ENCODE measurements around the gene CCR7. TPM values are rescaled to one million over a fixed set of nuclear protein-coding genes. Genes with fewer than 3 reads are reported as not detected.

The CCR7 gene
- total and polyA plus RNA-seq, 2 donors (not counting 1 experiment from before 2014, with no cell fraction given) = 116 to 481 TPM

DNA sequence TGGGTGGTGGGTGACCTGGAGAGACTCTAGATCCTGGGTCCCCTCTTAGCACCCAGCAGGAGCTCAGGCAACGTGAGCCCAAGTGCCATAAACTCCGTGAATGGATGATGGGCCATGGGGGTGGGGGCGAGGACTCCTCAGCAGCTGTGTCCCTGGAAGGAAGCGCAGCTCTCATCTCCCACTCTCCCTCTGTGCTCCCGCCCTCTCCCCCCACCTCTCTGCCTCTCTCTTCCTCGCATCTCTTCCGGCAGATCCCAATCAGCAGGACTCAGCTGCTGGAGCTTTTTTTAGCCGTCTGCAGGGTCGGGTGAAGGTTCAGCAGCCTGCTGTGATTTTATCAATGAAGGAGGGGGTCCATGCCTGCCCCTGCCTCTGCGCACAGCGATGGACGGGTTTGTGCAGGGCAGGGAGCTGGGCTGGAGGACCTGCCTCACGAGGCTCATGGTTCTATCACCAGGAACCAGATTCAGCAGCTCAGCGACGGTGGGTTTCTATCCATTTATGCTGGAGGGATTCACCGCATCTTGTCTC, 8.3 kb downstream of the CCR7 start:
- POLR2A ChIA-PET = interaction anchor here (0.5 to 1.5 kb wide), 6 partner anchors 9 to 1109 kb away, joined by 4 to 8 read pairs (median 4); no protein-coding TSS in a partner anchor
- 25% methylated on average over 12 of the region's 16 CpGs for whole genome bisulfite sequencing (ENCODE audit: insufficient coverage)
- H3K36me3 ChIP-seq (replicated peaks in 1 of 2; ENCODE audit: control extremely low read depth in 1 of 2, control insufficient read depth in 1 of 2, extremely low read depth in 1 of 2, insufficient read depth in 2 of 2, low read length in 1 of 2) = peaks cover 0 to 68% of the 10 kb centered on the region in 2 experiments

DNA sequence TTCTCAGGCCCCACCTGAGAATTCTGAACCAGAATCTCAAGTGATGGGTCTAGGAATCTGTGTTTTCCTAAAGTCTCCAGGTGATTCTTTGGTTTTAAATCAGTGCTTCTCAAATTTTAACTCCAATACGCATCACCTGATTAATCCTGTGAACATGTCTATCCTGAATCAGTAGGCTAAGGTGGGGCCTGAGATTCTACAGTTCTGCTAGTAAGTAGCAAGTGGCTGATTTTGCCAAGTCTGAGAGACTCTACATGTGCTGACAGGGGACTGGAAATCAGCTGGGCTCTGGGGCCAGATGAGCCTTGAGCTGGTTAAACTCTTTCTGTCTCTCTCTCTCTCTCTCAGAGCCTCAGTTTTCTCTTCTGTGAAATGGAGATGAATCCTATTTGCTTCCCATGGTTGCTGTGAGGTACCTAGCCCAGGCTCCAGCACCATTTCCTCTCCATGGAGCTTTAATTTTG, 9.0 kb downstream of the CCR7 start:
- peaks cover 63% of the 10 kb centered on the region for H3K79me2 ChIP-seq (ENCODE audit: control insufficient read depth, insufficient read depth, low read length)

More for the DNA sequence above, 8.3 kb downstream of the CCR7 start:
- H3K9me3 Mint-ChIP-seq (ENCODE audit: insufficient read depth) = no peaks in the 10 kb centered on the region
- H3K4me3 Mint-ChIP-seq = peak overlapping the region; percentile 59
- Histone ChIP-seq H3K27me3 (replicated peaks in 1 of 4; ENCODE audit: control extremely low read depth in 1 of 4, control insufficient read depth in 3 of 4, insufficient read depth in 4 of 4, low read length in 3 of 4) (no peaks in the 10 kb centered on the region), H3K9ac (ENCODE audit: low read length) (no peak overlapping the region), H3K4me3 (ENCODE audit: control extremely low read depth in 1 of 5, extremely low read depth in 1 of 5, insufficient read depth in 1 of 5, low read depth in 2 of 5, low read length in 4 of 5) (no peak overlapping the region), H3K79me2 (ENCODE audit: control insufficient read depth, insufficient read depth, low read length) (peaks cover 68% of the 10 kb centered on the region), H2AFZ (ENCODE audit: insufficient read depth, low read depth, low read length, poor library complexity, severe bottlenecking) (no peak overlapping the region), H3K4me2 (replicated peaks; ENCODE audit: low read depth, low read length, poor library complexity, severe bottlenecking) (peak overlapping the region; percentile 46), H4K20me1 (ENCODE audit: control insufficient read depth, insufficient read depth, low read length, poor library complexity, severe bottlenecking) (peaks cover 31% of the 10 kb centered on the region), H3K4me1 (ENCODE audit: control insufficient read depth in 2 of 2, insufficient read depth in 2 of 2, low read length in 2 of 2) (peaks cover 98 to 100% of the 10 kb centered on the region in 2 donors), H3K9me3 (ENCODE audit: control extremely low read depth in 1 of 3, control insufficient read depth in 2 of 3, insufficient read depth in 1 of 3, low read length in 2 of 3) (no peaks in the 10 kb centered on the region), H3K27ac (ENCODE audit: low read length in 2 of 2) (peak overlapping the region; percentile 6 to 98)
- CTCF ChIA-PET = interaction anchor here (0.7 to 25.2 kb wide), 10 partner anchors 6 to 202 kb away, joined by 3 to 634 read pairs (median 4); no protein-coding TSS in a partner anchor
- DNase-seq (no peak), ATAC-seq (ENCODE audit: low read depth) (no peak)
- H3K4me1 Mint-ChIP-seq = peaks cover 97% of the 10 kb centered on the region
- intact Hi-C loops (cut with micrococcal nuclease) = no loop called here
- TF ChIP-seq, protein P1, sequence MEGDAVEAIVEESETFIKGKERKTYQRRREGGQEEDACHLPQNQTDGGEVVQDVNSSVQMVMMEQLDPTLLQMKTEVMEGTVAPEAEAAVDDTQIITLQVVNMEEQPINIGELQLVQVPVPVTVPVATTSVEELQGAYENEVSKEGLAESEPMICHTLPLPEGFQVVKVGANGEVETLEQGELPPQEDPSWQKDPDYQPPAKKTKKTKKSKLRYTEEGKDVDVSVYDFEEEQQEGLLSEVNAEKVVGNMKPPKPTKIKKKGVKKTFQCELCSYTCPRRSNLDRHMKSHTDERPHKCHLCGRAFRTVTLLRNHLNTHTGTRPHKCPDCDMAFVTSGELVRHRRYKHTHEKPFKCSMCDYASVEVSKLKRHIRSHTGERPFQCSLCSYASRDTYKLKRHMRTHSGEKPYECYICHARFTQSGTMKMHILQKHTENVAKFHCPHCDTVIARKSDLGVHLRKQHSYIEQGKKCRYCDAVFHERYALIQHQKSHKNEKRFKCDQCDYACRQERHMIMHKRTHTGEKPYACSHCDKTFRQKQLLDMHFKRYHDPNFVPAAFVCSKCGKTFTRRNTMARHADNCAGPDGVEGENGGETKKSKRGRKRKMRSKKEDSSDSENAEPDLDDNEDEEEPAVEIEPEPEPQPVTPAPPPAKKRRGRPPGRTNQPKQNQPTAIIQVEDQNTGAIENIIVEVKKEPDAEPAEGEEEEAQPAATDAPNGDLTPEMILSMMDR (IDR thresholded peaks at IDR 0.05) = no peak
- no peak for TF ChIP-seq EZH2 (IDR thresholded peaks at IDR 0.05; ENCODE audit: borderline replicate concordance, insufficient read depth, low read depth, low read length, poor library complexity, severe bottlenecking)
- peak overlapping the region; percentile 92 for H3K27ac Mint-ChIP-seq
- no peaks in the 10 kb centered on the region for H3K27me3 Mint-ChIP-seq

More for the DNA sequence above, 9.0 kb downstream of the CCR7 start:
- DNase-seq = peak; percentile 36
- no peak overlapping the region for H3K4me3 ChIP-seq (ENCODE audit: control extremely low read depth in 1 of 5, extremely low read depth in 1 of 5, insufficient read depth in 1 of 5, low read depth in 2 of 5, low read length in 4 of 5)
- no peak overlapping the region for H2AFZ ChIP-seq (ENCODE audit: insufficient read depth, low read depth, low read length, poor library complexity, severe bottlenecking)
- H3K4me1 ChIP-seq (ENCODE audit: control insufficient read depth in 2 of 2, insufficient read depth in 2 of 2, low read length in 2 of 2) = peaks cover 98 to 100% of the 10 kb centered on the region in 2 donors
- no peaks in the 10 kb centered on the region for H3K9me3 ChIP-seq (ENCODE audit: control extremely low read depth in 1 of 3, control insufficient read depth in 2 of 3, insufficient read depth in 1 of 3, low read length in 2 of 3)
- TF ChIP-seq, protein P1 (IDR thresholded peaks at IDR 0.05) = no peak
- no peak for TF ChIP-seq EZH2 (IDR thresholded peaks at IDR 0.05; ENCODE audit: borderline replicate concordance, insufficient read depth, low read depth, low read length, poor library complexity, severe bottlenecking)
- Mint-ChIP-seq H3K9me3 (ENCODE audit: insufficient read depth) (no peaks in the 10 kb centered on the region), H3K27ac (peak overlapping the region; percentile 92), H3K4me3 (peak overlapping the region; percentile 59), H3K4me1 (peaks cover 97% of the 10 kb centered on the region), H3K27me3 (no peaks in the 10 kb centered on the region)
- H3K4me2 ChIP-seq (replicated peaks; ENCODE audit: low read depth, low read length, poor library complexity, severe bottlenecking) = peak overlapping the region; percentile 46
- no peak for ATAC-seq (ENCODE audit: low read depth)
- no peak overlapping the region for H3K9ac ChIP-seq (ENCODE audit: low read length)
- H3K36me3 ChIP-seq (replicated peaks in 1 of 2; ENCODE audit: control extremely low read depth in 1 of 2, control insufficient read depth in 1 of 2, extremely low read depth in 1 of 2, insufficient read depth in 2 of 2, low read length in 1 of 2) = peaks cover 0 to 64% of the 10 kb centered on the region in 2 experiments
- WGBS (ENCODE audit: insufficient coverage) = no CpG with 5 or more reads among the region's 1 CpG
- intact Hi-C loops (cut with micrococcal nuclease) = no loop called here
- peak overlapping the region; percentile 5 to 98 for H3K27ac ChIP-seq (ENCODE audit: low read length in 2 of 2)
- ChIA-PET POLR2A (interaction anchor here (1.2 to 9.4 kb wide), 3 partner anchors 6 to 68 kb away, joined by 4 to 78 read pairs (median 5); partner anchors contain the start of gene CCR7), CTCF (interaction anchor here (0.5 to 25.2 kb wide), 13 partner anchors 5 to 267 kb away, joined by 3 to 634 read pairs (median 4); no protein-coding TSS in a partner anchor)
- no peaks in the 10 kb centered on the region for H3K27me3 ChIP-seq (replicated peaks in 1 of 4; ENCODE audit: control extremely low read depth in 1 of 4, control insufficient read depth in 3 of 4, insufficient read depth in 4 of 4, low read length in 3 of 4)
- H4K20me1 ChIP-seq (ENCODE audit: control insufficient read depth, insufficient read depth, low read length, poor library complexity, severe bottlenecking) = peaks cover 31% of the 10 kb centered on the region
